HPDE6-E6E7 (cell line): ENCODE measurements around the gene AP1M2.
"Not testable (repeated sequence)": the region's sequence is repeated elsewhere in the genome, so short reads cannot be mapped to it uniquely, and the experiment has no call there.

Source experiments
- DNase-seq: peaks from one replicate; pipeline ENCODE4 v3.0.0; 2011; ENCODE audit warnings: missing footprints; ENCODE audit errors: extremely low spot score

AP1M2 gene

DNA sequence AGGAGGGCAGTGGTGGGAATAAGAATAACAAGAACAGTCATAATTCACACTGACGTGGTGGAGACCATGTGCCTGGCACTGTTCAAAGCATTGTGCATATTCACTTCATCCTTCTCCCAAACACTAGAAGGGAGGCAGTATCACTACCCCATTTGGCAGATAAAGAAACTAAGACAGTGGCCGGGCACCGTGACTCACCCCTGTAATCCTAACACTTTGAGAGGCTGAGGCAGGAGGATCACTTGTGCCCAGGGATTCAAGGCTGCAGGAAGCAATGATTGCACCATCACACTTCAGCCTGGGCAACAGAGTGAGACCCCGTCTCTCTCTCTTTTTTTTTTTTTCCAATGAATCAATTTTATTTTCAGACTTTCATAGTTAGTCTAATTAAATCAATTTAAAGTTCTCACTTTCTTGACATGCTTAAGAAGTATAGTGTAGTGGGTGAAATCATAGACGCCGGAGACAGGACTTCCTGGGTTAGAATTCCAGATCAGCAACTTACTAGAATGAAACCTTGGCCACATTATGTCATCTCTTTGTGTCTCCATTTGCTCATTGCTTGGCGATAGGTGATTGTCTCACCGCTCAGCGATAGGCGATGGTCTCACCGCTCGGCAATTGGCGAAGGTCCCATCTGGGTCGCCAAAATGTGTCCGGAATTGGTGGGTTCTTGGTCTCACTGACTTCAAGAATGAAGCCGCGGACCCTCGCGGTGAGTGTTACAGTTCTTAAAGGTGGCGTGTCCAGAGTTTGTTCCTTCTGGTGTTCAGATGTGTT, 48.7 kb downstream of the AP1M2 start:
- DNase-seq, result no peak

GRCh38 chr19:10537668-10538067, 49.4 kb downstream of the AP1M2 start:
- DNase-seq, result no peak

- DNase-seq, result peak; percentile 87
These were observed 51.5 kb downstream of the AP1M2 start for GRCh38 chr19:10535613-10536012.

- DNase-seq, result no peak
These were observed 53.3 kb downstream of the AP1M2 start for GRCh38 chr19:10533646-10534386.

DNA sequence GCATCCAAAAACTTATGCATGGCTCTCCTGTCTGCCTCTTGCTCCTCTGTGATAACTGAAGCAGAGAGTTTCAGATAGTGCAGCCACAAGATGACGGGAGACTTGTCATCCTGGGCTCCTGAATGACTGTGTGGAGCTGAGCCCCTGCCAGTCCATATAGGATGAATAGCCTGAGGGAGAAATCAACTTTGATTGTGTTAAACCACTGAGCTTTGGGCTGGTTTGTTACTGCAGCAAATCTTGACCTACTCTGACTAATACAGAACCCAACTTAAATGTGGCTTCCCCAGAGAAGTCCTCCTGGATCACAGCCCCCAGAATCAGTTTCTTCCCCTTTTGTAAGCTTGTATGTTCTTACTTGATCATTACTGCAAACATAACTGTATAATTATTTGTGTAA, 54.7 kb downstream of the AP1M2 start:
- DNase-seq, result no peak

DNA sequence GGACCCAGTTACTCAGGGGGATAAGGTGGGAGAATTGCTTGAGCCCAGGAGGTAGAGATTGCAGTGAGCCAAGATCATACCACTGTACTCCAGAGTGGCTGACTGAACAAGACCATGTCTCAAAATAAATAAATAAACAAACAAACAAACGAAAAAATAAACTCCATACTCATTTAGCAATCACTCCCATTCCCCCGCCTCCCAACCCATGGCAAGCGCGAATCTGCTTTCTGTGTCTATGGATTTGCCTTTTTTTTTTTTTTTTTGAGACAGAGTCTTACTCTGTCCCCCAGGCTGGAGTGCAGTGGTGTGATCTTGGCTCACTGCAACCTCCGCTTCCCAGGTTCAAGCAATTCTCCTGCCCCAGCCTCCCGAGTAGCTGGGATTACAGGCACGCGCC, 60.2 kb downstream of the AP1M2 start:
- not testable (repeated sequence) for DNase-seq

DNA sequence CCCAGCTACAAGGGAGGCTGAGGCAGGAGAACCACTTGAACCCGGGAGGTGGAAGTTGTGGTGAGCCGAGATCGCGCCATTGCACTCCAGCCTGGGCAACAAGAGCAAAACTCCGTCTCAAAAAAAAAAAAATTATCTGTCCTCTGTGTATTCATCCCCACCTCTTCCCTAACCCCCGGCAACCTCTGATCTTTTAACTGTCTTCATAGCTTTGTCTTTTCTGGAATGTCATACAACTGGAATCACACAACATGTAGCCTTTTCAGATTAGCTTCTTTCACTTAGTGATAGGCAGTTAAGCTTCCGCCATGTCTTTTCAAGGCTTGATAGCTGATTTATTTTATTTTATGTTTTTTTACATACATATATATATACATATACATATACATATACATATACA, 61.5 kb downstream of the AP1M2 start:
- no peak for DNase-seq

GRCh38 chr19:10523135-10523636, 63.9 kb downstream of the AP1M2 start:
- DNase-seq, result no peak
